Raji (cell line): ENCODE data around the gene DBN1.

Experiments used
- POLR2A ChIP-seq: IDR thresholded peaks from 2 replicates; pipeline ENCODE4 v1.6.1; 2011; ENCODE audit warnings: low read depth, low read length, control low read depth; ENCODE audit not compliant: insufficient read depth

The DBN1 gene

DNA sequence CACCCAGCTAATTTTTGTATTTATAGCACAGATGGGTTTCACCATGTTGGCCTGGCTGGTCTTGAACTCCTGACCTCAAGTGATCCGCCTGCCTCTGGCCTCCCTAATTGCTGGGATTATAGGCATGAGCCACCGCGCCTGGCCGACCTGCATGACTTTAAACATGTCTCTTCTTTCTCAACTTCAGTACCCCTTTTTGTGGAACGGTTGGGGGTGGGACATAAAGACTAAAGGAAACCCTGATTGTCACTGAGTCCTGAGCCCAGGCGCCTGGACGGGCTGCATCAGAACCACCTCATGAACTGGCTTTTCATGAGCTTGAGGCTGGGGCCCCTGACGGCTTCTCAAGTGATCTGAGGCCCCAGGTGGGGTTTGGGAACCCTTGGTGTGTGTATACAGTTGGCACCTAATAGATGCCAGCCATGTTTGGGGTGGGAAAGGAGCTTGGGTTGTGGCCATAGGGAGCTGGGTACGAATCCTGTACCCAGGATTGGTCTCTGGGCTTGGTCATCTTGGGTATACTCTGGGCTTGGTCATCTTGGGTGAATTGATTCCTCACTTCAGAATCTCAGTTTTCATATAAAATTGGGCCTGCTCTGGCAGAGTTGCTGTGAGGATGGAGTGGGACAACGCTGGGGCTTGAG lies 44.7 kb downstream of the DBN1 start:
- no peak for TF ChIP-seq POLR2A

DNA sequence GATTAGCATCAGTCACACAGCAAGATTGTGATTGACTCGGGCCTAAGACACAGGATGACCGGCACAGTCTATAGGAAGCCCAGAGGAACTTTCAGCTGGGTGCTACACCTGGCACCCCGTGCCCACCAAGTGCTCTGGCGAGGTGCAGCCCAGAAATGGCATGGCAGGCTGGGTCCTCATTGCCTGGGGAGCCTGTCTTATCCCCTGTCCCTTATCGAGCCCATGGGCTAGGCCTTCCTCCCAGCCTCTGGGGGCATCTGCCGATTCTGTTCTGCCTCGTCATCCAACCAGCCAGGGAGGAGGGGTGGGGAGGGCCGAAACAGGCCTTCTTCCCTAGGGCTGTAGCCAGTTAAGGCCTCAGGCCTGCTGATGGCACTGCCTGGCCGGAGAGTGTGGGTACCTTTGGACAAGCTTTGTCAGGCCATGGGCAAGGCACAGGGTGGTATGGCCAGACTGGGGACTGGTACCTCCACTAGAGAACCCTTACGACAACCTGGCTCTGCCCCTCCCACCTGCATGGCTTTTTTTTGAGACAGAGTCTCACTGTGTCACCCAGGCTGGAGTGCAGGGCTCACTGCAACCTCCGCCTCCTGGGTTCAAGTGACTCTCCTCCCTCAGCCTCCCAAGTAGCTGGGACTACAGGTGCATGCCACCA lies 45.4 kb downstream of the DBN1 start:
- TF ChIP-seq POLR2A = peak; percentile 25; the same call in 1 of the 2 replicates

DNA sequence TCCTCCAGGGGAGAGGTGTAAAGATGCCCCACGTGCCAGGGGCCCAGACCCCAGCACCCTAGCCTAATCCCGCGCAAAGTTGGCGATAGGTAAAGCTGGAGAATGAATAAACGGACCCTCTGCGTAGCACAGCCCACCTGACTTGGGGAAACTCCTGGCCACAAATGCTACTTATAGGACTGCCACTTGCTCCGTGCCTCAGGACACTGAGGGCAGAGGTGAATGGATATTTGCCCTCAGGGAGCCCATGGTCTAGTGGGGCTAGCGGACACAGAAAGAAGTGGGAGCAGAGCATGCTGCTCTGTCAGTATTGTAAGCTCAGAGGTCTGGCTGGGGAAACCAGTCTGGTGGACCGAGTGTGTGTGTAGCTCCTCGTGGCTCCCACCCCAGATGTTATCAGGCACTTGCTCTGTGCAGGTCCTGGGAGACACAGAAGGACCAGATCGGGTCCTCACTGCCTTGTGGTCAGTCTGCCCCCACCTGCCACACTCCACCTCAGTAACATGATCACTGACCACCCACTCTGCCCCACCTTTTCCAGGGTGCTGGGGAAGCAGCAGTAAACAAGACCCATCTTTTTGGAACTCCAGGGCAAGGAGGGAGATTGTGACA lies 46.1 kb downstream of the DBN1 start:
- no peak for TF ChIP-seq POLR2A

DNA sequence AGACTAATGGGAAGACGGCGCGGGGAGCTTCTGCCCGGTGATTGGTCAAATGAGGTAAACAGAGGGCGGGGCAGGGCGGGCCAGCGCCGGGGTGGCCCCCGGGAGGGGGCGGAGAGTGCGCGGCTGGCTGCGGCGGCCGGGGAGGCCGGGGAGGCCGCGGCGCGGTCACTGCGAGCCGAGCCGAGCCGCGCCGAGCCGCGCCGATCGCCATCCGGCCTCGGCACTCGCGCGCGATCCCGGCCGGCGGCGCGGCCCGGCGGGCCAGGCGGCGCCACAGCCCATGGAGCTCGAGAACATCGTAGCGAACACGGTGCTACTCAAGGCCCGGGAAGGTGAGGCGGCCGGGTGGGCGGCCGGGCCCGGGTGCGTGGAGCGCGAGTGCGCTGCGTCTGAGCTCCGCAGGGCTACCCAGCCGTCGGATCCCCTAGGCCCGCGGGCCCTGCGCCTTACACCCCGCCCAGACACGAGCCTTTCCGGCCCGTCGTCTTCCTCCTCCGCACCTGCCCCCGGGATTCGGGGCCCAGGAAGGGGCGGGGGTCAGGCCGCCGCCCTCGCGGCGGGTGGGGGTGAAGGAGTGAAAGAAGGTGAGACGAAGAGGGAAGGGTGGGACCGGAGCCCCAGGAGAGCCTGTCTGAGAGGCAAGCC lies 46.7 kb downstream of the DBN1 start, which contains the start of gene GRK6:
TSS of gene GRK6 (plus strand) at position 111 of the 645 bp plus-strand sequence. CDS start at position 281, 170 bp downstream.
- peak; percentile 64 for TF ChIP-seq POLR2A

DNA sequence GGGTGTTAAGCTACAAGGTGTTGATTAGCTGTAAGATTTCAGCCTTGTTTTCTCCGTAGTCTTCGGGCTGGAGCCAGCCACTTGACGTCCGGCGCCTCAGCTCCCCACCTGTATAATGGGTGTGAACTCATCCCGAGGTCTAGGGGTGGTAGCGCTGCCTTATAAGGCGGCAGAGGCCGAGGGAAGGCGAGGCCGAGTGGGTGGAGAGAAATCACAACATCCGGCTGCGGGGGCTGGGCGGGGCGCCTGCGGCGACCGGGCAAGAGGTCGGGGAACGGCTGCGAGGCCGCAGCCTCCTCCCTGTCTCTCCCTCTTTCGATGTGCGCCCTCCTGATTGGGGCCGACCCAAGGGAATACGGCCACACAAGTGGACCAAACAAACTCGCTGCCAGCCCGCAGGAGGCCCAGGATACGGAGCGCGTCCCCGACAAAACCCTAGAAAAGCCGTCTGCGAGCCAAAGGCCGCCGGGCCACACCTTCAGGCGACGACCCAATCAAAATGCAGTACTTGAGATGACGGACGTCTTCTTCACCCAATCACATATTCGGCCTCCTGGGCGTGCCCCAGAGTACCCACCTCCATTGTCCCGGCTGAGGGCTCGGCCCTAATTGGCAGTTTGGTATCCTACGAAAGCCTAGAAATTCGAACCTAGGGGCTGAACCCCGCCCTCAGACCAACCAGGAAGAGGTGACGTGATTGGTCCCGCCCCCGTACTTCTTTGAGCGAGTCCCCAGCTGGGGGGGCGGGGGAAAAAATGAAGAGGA lies 47.5 kb downstream of the DBN1 start:
- peak; percentile 94 for TF ChIP-seq POLR2A

DNA sequence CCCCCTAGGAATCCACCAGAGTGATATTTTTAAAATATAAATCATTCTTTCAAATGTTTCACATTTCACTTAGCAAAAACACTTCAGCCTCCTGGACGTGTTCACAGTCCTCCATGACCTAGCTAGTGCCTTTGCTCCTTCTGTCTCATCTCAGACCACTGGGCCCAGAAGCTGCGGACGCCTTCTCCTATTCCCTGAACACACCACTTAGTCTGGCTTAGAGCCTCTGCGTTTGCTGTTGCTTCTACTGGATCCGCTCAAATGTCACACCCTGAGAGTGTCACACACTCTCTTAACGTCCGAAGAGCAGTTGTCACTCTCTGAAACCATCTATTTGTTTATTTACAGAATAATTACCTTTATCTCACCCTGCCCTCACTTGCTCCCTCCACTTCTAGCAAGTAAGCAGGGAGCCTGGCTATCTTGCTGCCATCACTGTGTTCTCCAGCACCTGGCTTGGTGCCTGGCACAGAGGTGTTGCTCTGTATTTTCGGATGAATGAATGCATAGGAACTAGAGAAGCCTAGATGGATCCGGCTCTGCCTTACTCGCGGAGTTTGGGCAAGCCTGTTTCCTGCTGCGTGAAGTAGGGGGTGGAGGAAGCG lies 48.1 kb downstream of the DBN1 start:
- TF ChIP-seq POLR2A = no peak

DNA sequence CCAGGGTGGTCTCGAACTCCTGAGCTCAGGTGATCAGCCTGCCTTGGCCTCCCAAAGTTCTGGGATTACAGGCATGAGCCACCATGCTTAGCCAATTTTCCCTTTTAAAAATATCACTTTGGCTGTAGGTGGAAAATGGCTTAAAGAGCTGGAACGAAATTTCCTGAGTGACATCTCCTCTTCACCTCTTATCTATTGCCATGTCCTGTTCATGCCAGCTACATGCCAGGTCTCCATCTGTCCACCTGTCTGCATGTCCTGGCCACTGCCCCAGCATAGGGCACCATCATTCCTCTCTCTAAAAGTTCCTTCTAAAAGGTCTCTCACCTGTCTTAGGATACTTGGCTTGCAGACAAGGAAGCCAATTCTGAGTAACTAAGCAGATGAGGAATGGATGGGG lies 49.8 kb downstream of the DBN1 start:
- no peak for TF ChIP-seq POLR2A

DNA sequence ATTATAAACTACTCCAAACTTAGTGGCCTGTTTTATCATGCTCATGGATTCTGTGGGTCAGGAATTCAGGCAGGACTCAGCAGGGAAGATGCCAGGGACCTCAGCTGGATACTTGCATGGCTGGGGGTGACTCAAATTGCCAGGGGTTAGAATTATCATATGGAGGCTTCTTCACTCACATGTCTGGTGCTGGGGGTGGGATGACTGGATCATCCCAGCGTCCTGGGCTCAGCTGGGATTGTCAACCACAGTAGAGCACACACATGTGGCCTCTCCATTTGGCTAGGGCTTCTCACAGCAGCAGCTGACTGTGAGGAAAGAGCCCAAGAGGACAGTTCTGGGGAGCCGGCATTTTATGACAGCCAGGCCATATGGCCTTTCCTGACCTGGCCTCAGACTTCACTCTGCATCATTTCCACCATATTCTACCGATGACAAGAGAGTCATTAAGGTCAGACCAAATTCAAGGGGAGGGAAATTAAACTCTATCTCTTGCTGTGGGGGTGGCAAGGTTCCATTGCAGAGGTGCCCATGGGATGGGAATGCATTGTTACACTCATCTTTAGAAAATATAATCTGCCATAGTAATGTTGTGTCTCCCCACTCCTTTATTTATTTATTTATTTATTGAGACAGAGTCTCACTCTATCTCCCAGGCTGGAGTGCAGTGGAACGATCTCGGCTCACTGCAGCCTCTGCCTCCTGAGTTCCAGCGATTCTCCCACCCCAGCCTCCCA lies 52.2 kb downstream of the DBN1 start:
- TF ChIP-seq POLR2A = no peak

DNA sequence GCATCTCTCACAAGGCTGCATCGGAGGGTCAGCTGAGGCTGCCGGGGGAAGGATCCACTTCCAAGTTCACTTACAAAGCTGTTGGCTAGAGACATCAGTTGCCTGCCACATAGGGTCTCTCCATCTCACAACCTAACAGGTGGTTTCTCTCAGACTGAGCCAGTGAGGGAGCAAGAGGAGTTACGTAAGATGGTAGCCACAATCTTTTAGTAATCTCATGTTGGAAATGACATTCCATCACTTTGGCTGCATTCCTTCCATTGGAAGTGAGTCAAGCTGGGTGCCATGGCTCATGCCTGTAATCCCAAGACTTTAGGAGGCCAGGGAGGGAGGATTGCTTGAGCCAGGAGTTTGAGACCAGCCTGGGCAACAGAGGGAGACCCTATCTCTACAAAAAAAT lies 54.4 kb downstream of the DBN1 start:
- no peak for TF ChIP-seq POLR2A

DNA sequence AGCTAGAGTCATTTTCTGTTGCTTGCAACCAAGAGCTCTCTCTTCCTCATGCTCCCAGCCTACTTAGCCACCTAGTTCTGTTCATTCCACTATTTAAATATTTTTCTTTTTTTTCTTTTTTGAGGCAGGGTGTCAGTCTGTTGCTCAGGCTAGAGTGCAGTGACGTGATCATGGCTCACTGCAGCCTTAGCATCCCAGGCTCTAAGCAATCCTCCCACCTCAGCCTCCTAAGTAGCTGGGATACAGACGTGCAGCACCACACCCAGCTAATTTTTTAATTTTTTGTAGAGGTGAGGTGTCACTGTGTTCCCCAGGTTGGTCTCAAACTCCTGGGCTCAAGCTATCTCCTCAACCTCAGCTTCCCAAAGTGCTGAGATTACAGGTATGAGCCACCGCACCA lies 59.0 kb downstream of the DBN1 start:
- TF ChIP-seq POLR2A = no peak

DNA sequence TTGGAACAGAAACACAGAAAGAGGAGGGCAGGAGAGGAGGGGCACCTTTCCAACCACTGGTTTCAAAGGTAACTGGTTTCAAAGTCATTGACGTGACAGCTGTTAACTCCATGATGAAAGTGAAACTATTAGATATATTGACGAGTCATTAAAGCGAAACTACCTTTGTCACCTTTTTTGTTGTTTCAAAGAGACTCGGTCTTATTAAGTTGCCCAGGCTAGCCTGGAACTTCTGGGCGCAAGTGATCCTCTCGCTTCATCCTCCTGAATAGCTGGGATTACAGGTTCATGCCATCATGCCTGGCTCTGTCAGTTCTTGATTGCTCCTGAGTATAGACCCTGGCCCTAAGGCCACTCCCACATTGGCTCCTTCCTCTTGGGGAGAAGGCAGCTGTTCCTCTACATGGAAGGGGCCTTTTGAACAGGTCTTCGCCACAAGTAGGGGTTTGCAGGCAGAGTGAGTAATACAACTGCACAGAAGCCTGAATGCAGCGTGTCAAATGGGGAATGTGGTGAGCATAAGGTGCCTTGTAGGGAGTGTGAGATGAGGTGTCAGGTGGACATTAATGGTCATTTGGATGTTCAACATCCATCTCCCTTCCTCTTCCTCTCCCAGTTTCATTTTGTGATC lies 60.7 kb downstream of the DBN1 start:
- TF ChIP-seq POLR2A = no peak

DNA sequence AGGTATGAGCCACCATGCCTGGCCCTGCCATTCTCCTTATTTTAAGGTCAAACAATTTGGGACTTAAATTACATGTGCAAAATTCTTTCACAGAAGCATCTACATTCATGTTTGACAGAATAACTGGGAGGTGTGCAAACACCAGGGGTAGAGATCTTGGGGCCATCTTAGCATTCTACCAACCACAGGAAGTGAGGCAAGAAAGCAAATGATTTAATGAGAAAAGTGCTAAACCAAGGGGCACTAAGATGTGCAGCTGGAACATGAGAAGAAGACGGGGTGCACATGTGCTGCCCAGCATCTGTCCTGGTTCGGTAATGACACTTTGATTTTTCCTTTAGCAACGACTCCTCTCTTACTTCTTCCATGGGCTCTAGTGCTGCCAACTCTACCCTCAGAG lies 62.9 kb downstream of the DBN1 start:
- TF ChIP-seq POLR2A = no peak

DNA sequence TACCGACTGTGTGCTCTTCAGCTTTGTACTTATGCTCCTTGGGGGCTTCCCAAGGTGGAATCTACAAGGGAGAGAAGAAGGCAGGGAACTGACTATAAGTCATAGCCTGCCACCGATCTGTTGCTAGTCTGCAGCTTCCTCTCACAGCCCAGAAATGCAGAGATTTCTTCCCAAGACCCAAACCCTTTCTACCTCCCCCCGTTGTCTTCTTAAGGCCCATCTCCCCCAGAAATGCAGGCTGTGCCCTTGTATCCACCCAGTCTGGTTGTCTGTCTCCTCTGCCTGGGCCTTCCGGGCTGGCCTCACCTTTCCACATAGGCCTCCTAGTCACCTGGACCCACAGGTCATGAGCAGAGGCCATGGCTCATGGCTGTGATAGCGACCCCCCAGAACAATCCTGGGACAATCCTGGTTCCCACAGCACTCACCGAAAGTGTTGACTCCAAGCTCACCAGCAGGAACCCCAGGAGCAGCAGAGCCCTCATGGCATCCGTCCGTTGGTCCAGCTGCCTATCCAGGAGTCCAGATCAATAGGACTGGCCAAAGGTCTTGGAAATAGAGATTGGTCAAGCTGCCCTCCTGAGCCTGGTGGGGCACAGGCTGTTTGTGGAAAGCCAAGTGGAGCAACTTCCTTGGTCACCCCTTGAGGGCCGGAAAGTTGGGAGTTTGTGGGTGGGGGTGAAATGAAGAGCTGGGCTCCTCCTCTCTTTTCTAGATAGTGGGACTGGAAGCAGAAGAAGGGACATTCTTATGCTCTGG lies 64.2 kb downstream of the DBN1 start, which contains the start of gene F12:
TSS of gene F12 (minus strand) at position 522 of the 759 bp plus-strand sequence. CDS start at position 485, 37 bp downstream.
- no peak for TF ChIP-seq POLR2A
